ENCODE results near the gene SCUBE3.
A peak's percentile ranks its signal among the peaks of the same experiment; 100 is the strongest.

The SCUBE3 gene

DNA sequence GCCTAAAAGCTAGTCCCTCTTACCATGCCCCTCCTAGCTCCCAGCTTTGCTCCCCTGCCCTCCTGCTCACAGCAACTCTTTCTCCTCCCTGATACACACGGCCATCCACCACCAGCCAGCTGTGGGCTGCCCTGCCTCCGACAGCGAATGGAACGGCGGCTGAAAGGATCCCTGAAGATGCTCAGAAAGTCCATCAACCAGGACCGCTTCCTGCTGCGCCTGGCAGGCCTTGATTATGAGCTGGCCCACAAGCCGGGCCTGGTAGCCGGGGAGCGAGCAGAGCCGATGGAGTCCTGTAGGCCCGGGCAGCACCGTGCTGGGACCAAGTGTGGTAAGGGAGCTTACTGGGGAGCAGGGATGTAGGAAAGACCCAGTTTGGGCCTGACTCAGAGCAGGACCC is 29.1 kb downstream of the SCUBE3 start:
- DNase-seq: no peak

- no peak for DNase-seq
These were observed 29.7 kb downstream of the SCUBE3 start for GRCh38 chr6:35243386-35243958.

DNA sequence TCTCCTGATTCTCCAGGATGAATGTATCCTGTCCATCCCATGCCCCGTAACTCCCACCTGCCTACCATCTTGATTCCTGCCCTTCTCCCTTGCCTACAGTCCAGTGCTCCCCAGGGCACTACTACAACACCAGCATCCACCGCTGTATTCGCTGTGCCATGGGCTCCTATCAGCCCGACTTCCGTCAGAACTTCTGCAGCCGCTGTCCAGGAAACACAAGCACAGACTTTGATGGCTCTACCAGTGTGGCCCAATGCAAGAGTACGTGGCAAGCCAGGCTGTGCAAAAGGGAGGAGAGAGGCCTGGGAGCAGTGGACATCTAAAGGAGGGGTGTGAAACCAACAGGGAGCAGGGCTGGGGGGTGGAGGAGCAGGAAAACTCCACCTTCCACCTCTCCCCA is 30.8 kb downstream of the SCUBE3 start:
- DNase-seq: no peak

DNA sequence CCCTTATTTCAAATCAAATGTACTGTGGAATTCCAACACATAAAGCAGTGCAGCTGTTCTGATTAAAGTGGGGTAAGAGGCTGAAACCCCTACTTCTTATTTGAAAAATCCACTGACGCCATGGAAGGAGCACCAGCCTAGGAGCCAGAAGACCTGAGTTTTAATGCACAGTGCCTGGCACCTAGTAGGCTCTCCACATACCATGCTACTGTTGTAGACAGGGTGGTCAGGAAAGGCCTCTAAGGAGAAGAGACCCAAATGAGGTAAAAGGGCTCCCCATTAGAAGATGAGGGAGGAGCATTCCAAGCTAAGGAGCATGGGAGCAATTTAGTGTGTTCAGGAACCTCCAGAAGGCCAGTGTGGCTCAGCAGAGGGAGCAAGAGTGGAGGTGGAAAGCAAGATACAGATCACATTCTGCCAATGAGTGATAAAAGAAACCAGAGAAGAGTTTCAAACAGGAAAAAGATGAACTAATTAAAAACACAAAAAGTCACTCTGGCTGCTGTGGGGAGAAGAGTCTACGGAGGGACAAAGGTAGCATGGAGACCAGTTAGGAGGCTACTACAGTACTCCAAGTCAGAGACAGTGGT is 34.0 kb downstream of the SCUBE3 start:
- no peak for DNase-seq

GRCh38 chr6:35248300-35248699 is 34.5 kb downstream of the SCUBE3 start:
- no peak for DNase-seq

DNA sequence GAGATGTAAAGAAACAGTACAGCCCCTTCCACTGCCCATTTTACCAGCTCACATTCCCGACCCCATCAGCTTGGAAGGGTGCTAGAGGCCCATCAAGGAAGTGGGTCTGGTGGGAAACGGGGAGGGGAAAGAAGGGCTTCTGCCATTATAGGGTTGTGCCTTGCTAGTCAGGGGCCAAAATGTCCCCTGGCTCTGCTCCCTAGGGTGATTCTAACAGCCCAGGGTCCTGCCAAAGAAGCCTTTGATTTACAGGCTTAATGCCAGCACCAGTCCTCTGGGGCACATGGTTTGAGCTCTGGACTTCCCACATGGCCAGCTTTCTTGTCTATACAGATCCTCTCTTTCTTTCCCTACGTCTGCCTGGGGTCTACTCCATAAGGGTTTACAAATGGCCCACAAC is 35.2 kb downstream of the SCUBE3 start:
- no peak for DNase-seq

DNA sequence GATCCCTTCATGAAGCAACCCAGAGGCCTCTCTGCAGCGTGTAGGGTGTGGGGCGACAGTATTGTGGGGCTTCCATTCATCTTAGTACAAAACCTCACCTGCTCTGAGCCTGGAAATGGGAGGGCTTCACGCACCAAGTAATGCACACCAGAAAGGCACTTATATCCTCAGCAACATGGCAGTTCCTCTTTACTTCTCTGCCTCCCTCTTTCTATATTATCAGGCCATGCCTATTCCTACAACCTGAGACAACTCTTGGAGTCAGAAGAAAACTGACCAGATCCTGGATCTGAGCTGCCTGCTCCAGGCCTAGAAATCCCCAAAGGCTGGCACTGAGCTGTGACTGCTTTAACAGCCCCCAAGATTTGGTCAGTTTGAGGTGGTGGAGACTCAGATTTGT is 38.2 kb downstream of the SCUBE3 start:
- DNase-seq: no peak

GRCh38 chr6:35253249-35253648 is 39.5 kb downstream of the SCUBE3 start:
- no peak for DNase-seq

- DNase-seq: no peak
These were observed 44.6 kb downstream of the SCUBE3 start for GRCh38 chr6:35258336-35258735.

- DNase-seq: no peak
These were observed 45.1 kb downstream of the SCUBE3 start for GRCh38 chr6:35258858-35259193.

GRCh38 chr6:35259194-35259947 is 45.6 kb downstream of the SCUBE3 start, which contains the start of gene ZNF76:
ZNF76 (plus strand) TSS chr6:35259735; CDS start chr6:35281152, 21,417 bp downstream.
- DNase-seq: peak; percentile 95

DNA sequence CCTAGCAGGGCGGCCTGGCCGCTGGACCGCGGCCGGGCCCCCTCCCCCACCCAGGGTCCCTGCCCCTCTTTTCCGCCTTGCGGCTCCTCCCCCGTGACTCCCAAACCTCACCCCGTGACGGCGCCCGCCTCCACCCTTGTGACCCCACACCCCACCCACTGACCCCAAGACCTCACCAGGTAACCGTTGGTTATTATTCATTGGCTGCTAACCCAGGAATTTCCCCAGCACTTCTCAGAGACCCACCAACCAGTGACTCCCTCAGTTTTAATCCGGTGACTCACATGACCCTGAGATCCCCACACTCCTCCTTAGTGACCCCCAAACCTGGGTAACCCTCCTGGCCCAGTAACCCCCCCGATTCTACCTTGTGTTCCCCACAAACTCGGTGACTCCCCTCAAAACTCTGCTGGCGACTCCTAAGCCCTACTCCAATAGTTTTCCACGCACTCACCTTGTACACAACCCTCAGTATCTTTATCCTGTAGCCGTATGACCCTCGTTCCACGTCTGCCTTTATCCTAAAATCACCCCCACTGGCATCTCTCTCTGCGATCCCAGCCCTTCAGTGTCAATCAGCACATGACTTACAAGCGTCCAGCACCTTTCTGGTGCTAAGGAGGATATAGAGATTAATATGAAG is 46.3 kb downstream of the SCUBE3 start:
- DNase-seq: peak; percentile 85

DNA sequence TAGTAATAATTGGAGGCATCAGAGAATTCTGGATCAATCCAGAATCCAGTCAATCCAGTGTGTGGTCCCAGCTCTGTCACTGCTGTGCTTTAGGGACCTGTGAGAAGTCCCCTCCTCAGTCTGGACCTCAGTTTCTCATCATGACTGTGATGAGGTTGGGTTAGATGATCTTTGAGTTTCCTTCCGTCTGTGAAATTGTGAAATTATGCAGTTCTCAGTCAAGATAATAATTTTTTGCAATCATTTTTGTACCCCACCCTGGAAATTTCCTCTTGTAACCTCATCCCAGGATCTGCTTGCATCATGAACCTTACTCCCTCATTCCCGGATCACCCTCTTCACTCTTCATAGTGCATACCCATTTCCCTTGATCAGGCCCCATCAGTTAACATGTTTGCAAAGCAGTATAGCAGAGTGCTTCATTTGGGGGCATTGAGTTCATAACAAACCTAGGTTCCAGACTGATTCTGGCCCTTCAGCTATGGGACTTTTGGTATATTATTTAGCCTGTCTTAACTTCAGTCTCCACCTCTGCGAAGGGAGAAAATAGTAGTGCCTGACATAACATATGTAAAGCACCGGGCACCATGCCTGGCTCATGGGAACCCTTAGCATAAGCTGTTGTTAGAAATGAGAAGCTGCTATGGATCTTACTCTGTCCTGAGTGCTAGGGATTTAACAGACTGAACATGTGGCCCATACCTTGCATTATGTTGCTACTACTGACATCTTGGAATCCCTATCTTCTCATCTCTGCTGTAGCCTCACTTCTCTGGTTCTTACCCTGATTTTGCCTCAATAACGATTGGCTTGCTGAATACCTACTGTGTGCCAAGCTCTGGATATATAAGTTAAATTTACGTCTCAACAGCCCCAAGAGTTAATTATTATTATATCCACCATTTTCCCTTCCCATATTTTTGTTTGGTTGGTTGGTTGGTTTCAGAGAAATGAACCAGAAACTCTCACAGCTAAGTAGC is 47.1 kb downstream of the SCUBE3 start:
- no peak for DNase-seq

GRCh38 chr6:35262596-35262995 is 48.8 kb downstream of the SCUBE3 start:
- no peak for DNase-seq

- no peak for DNase-seq
These were observed 51.0 kb downstream of the SCUBE3 start for GRCh38 chr6:35264550-35265274.

- no peak for DNase-seq
These were observed 51.8 kb downstream of the SCUBE3 start for GRCh38 chr6:35265523-35265922.

GRCh38 chr6:35267446-35267845 is 53.7 kb downstream of the SCUBE3 start:
- DNase-seq: no peak

GRCh38 chr6:35267897-35268296 is 54.1 kb downstream of the SCUBE3 start:
- no peak for DNase-seq

- no peak for DNase-seq
These were observed 58.2 kb downstream of the SCUBE3 start for GRCh38 chr6:35272005-35272404.

GRCh38 chr6:35273822-35274559 is 60.2 kb downstream of the SCUBE3 start:
- no peak for DNase-seq

DNA sequence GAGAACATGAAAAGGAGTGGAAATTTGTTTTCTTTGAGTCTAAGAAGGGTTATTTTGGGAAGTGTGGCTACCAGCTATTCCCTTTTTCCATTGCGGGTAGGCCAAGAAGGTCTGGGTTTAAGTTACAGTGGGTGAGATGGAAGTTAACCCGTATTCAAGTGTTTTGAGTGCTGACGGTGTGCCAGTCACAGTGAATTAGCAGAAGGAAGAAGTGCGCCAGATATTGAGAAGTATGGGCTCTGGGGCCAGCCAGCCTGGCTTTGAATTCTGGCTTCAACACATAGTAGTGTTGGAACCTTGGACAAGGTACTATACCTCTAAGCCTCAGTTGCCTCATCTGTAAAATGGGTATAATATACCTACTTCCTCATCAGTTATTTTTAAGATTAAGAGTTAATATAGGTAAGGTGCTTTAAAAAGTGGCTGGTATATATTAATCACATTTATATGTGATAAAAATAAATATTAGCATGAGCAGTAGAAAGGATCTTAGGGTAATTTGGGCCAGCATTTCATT is 62.0 kb downstream of the SCUBE3 start:
- no peak for DNase-seq
